Tongue (tissue), 3 donors: ENCODE data around the gene FOXR1. TPM values are rescaled to one million over a fixed set of nuclear protein-coding genes. Genes with fewer than 3 reads are reported as not detected.

Experiments used
- DNase-seq: peaks from one replicate; pipeline ENCODE4 v3.0.0-alpha.2; 2015
- small RNA-seq: library from RNA; depleted of rRNA; stranded (forward); fragments of <200 nt; gene quantifications from one replicate; pipeline ENCODE3, GENCODE V24; 2014; ENCODE audit warnings: low replicate concordance
- total RNA-seq: library from RNA; depleted of rRNA; stranded (reverse); fragments of >200 nt; gene quantifications from one replicate; pipeline ENCODE4 v1.2.3, GENCODE V29; 2014

The FOXR1 gene
- total RNA-seq, 1 donor from 2014 or later, result not detected

DNA sequence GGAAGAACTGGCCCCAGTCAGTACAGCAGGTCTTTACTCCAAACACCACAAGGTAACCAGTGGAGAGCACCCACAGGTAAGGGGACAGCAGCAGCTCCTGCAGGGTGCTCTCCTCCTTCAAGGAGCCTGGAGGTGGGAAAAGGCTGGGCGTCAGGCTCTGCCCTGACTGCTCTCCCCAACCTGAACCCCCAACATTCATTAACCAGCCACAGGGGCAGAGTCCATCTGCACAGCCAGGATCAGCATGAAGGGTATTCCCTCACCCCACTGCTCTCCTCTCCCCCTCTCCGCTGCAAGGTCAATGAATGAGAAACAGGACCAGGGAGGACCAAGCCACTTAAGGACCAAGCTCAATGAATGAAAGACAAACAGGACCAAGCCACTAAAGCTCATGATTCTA is 55.4 kb downstream of the FOXR1 start:
- DNase-seq, result no peak

GRCh38 chr11:119027561-119028345 is 56.2 kb downstream of the FOXR1 start:
- DNase-seq, result no peak

DNA sequence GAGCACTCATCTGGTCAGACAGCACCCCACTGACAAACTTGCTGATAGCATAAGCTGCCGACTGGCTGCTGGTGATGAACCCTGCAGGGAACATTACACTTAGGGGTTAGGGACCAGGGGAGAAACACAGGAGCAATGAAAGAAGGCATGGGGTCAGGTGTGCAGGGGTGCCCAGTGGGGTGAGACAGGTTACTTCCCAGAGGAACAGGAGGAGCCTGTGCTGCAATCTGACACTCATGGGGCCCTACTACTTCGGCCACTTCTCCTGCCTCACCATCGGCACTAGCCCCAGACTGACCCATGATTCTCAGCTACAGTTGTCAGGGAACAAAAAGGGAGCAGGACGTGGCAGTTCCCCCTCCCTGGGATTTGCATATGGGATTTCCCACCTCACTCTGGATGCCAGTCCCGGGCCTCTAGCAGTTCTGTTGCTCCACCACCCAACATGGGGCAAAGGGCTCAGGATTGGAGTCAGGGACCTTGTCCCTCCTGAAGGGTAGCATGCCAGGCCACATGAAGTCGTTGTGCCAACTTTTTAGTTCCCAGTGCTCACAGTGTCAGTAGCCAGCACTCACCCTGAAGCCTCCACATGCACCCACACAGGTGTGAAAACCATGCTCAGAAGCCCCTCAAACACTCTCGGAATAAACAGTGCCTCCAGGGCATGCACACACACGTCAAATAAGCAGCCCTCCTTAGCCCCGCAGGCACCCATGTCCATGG is 56.9 kb downstream of the FOXR1 start:
- DNase-seq, result no peak

DNA sequence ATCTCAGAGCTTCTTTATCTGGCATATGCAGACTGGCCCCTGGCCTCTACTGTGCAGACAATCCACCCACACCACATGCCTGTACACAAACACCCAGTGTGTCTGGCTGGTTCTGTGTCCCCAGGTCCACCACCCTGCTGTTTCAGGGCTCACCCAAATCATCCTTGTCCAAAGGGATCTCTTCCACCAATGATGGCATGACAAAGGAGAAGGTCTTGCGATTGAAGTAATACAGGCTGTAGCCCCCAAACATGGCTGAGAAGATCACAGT is 57.4 kb downstream of the FOXR1 start:
- DNase-seq, result no peak

DNA sequence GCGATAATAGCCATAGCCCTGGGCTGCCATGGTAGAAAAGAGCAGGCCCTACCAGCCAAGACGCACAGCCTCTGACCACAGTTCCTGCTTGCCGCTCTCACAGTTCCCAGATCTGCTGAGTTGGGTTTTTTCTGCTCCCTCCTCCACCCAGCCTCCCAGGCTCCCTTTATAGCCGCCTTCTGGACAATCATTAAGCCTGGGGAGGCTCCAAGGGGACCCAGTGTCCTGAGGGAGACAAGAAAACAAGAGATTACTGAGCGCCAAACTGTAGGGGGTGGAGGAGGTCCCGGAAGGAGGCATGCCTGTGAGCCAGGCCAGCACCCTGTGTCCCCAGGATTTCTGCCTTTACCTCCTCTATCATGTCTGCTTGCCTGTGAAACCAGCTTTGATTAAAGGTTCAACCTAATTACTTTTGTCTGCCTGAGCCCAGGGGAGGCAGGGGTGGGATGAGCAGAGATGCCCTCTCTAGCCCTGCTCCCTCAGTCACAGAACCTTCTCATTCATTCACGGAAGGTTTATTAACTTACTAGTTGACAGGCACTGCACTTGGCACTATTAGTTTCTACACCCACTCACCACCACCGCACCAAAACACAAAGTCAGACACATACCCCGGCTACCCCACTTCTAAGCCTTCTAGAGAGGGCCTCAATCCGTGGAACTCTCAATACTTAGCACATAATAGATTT is 57.9 kb downstream of the FOXR1 start:
- no peak for DNase-seq

DNA sequence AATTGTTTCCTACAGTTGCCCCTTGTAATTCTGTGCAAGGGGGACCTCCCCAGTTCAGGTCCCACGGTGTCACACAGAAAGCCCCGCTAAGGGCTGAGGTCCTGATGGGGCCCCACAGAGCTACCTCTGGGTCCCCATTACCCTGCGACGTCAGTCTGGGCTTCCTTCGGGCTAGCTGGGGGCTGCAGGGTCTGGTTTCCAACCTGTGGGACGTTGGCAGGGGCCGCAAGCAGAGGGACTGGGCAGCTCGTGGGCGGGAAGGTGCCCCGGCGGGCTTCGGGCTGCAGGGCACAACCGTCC is 58.4 kb downstream of the FOXR1 start:
- DNase-seq, result no peak

DNA sequence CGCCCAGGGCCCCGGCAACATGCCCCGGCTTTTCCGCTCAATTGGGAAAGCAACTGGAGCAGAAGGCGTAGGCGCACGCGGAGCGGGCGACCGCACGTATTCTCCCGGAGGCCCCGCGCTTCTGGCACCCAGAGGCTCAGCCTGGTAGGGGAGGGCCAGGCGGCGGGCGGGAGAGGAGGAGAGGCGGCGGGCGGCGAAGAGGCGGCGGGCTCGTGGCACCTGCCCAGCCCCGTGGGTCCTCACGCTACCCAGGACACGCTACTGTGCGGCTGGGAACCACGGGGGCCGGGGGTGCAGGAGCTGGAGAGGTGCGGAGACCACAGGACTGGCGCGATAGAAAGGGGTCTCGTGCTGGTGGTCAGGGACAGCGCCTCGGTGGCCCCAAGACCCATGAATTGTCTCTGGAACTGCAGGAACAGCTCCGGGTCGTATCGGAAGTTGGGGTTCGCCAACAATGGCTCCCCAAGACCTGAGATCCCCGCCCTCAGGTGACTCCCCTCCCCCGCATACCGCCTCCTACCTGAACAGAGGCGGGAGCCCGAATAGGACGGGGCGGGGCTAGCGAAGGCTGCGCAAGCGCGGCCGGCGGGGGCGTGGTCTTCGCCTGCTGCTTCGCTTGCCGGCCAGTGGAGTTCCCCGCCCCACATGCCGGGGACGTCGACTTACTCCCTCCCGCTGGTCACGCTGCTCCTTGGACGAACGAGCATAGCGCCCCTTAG is 58.9 kb downstream of the FOXR1 start, which contains the start of gene SLC37A4:
SLC37A4 (minus strand) TSS at position 549 of the 719 bp plus-strand sequence.
- peak; percentile 97 for DNase-seq

Small RNA genes within 50 kb of the gene (small RNA-seq; reads per million reads assigned to genes)
- gene AP003392.2 (not detected), gene RF00017 (not detected), gene RF00019 (not detected), gene RN7SL688P (not detected)

Other genes starting within 250 kb of the FOXR1 start
- 166 TPM for gene DDX6, start 180.6 kb upstream of the FOXR1 start, total RNA-seq
- gene CXCR5, start 87.9 kb upstream of the FOXR1 start, total RNA-seq, result 0.10 TPM
- 37.5 TPM for gene BCL9L, start 45.8 kb upstream of the FOXR1 start, total RNA-seq
- gene UPK2, start 15.5 kb upstream of the FOXR1 start, total RNA-seq, result not detected
- 31.6 TPM for gene CENATAC, start 26.4 kb downstream of the FOXR1 start, total RNA-seq
- 2,908 TPM for gene RPS25, start 46.6 kb downstream of the FOXR1 start, total RNA-seq
- gene TRAPPC4, start 47.0 kb downstream of the FOXR1 start, total RNA-seq, result 29.2 TPM
- 8.8 TPM for gene SLC37A4, start 59.1 kb downstream of the FOXR1 start, total RNA-seq
- gene HYOU1, start 85.4 kb downstream of the FOXR1 start, total RNA-seq, result 52.7 TPM
- gene VPS11, start 96.1 kb downstream of the FOXR1 start, total RNA-seq, result 29.7 TPM
- 21.0 TPM for gene HMBS, start 113.1 kb downstream of the FOXR1 start, total RNA-seq
- gene DPAGT1, start 130.1 kb downstream of the FOXR1 start, total RNA-seq, result 8.0 TPM
- 5.6 TPM for gene C2CD2L, start 135.6 kb downstream of the FOXR1 start, total RNA-seq
- gene HINFP, start 149.8 kb downstream of the FOXR1 start, total RNA-seq, result 14.7 TPM
- 0.31 TPM for gene ABCG4, start 177.3 kb downstream of the FOXR1 start, total RNA-seq
- 35.4 TPM for gene NLRX1, start 197.0 kb downstream of the FOXR1 start, total RNA-seq
- gene NHERF4, start 213.7 kb downstream of the FOXR1 start, total RNA-seq, result not detected
- gene CBL, start 234.6 kb downstream of the FOXR1 start, total RNA-seq, result 10.9 TPM